ENCODE data around the gene MARCHF2. TPM values are rescaled to one million over a fixed set of nuclear protein-coding genes. Genes with fewer than 3 reads are reported as not detected.
"Not testable (repeated sequence)": the region's sequence is repeated elsewhere in the genome, so short reads cannot be mapped to it uniquely, and the experiment has no call there.

MARCHF2 gene
- total RNA-seq, 1 experiment from 2014 or later: 27.5 TPM

GRCh38 chr19:8376373-8376974 lies 36.6 kb upstream of the MARCHF2 start:
- H4K5ac ChIP-seq (ENCODE audit: insufficient read length, low read depth, low read length); H3K27ac ChIP-seq (ENCODE audit: insufficient read length, low read depth, low read length); H3K9me3 Mint-ChIP-seq; H3K23me2 ChIP-seq (ENCODE audit: insufficient read length, low read depth, low read length, poor library complexity, severe bottlenecking); H2AFZ ChIP-seq (ENCODE audit: low read length); H4K91ac ChIP-seq (ENCODE audit: insufficient read length, low read depth, low read length); H3K27me3 Mint-ChIP-seq (ENCODE audit: low read depth); H3K4me2 ChIP-seq (ENCODE audit: insufficient read depth, insufficient read length, low read length); H3K9me3 ChIP-seq (ENCODE audit: control insufficient read depth, low read depth, low read length); H3T11ph ChIP-seq (ENCODE audit: low read length); H3K79me2 ChIP-seq (ENCODE audit: insufficient read depth, low read length); H3K14ac ChIP-seq (ENCODE audit: insufficient read depth, low read length); DNase-seq; H2BK5ac ChIP-seq (ENCODE audit: insufficient read length, low read length); H3K27me3 ChIP-seq (ENCODE audit: insufficient read depth, low read length); H4K8ac ChIP-seq (replicated peaks; ENCODE audit: insufficient read length, low read depth, low read length); H3K4me1 ChIP-seq (ENCODE audit: insufficient read depth, low read length); H4K20me1 ChIP-seq (ENCODE audit: control insufficient read depth, insufficient read depth, insufficient read length); H3K4ac ChIP-seq (ENCODE audit: low read depth, low read length); H3K9ac ChIP-seq (ENCODE audit: extremely low read depth, insufficient read length, low read length); H3K4me3 Mint-ChIP-seq; H2BK12ac ChIP-seq (ENCODE audit: insufficient read length, low read depth, low read length); H2AK5ac ChIP-seq (ENCODE audit: insufficient read length, low read length); H2BK20ac ChIP-seq (ENCODE audit: low read depth, low read length, poor library complexity, severe bottlenecking); H2BK120ac ChIP-seq (ENCODE audit: low read depth, low read length, poor library complexity, severe bottlenecking); H3K18ac ChIP-seq (ENCODE audit: insufficient read length, low read depth, low read length); H3K23ac ChIP-seq (ENCODE audit: insufficient read length, low read depth, low read length); H2BK15ac ChIP-seq (ENCODE audit: low read depth, low read length); H3K79me1 ChIP-seq (ENCODE audit: insufficient read depth, low read depth, low read length, poor library complexity, severe bottlenecking); H3K56ac ChIP-seq (ENCODE audit: insufficient read length, low read depth, low read length): not testable (repeated sequence)
- H3K4me1 Mint-ChIP-seq: peaks cover 20% of the 10 kb centered on the region in 2 experiments
- H3K36me3 Mint-ChIP-seq (ENCODE audit: insufficient read depth in 1 of 3, low read depth in 3 of 3): peaks cover 15 to 34% (median 28%) of the 10 kb centered on the region in 3 experiments; a peak in 6 of 7 replicates
- peak overlapping the region in 2 of 3 experiments; percentile 30 to 52; a peak in 2 of 7 replicates for H3K27ac Mint-ChIP-seq
- no CpG with 5 or more reads among the region's 10 CpGs for WGBS (ENCODE audit: extremely low coverage, insufficient read length, low lambda C conversion rate)

All from H9 (cell line).